SJSA1 (cell line): Measurements from ENCODE around the gene KRT15. TPM values are rescaled to one million over a fixed set of nuclear protein-coding genes. Genes with fewer than 3 reads are reported as not detected.

Source experiments
- DNase-seq, 2 experiments: peaks; one replicate each; pipeline ENCODE4 v3.0.0-alpha.2; 2015 to 2020; ENCODE audit warnings: low spot score in 2 of 2, low read depth in 1 of 2
- H3K27ac ChIP-seq: fragments of 250-450 bp; sonication (Bioruptor Pico); 2 replicates; pipeline ENCODE4 v1.5.1; 2020; ENCODE audit warnings: mild to moderate bottlenecking, moderate library complexity
- H3K27me3 ChIP-seq: fragments of 250-450 bp; sonication (Bioruptor Pico); replicated peaks from 2 replicates; pipeline ENCODE4 v1.5.1; 2020; ENCODE audit warnings: mild to moderate bottlenecking, moderate library complexity
- H3K36me3 ChIP-seq: fragments of 250-450 bp; sonication (Bioruptor Pico); 2 replicates; pipeline ENCODE4 v1.5.1; 2020; ENCODE audit warnings: mild to moderate bottlenecking
- H3K4me1 ChIP-seq: fragments of 250-450 bp; sonication (Bioruptor Pico); replicated peaks from 2 replicates; pipeline ENCODE4 v1.6.1; 2021; ENCODE audit warnings: mild to moderate bottlenecking
- H3K4me3 ChIP-seq: fragments of 250-450 bp; sonication (Bioruptor Pico); 2 replicates; pipeline ENCODE4 v1.5.1; 2020; ENCODE audit warnings: mild to moderate bottlenecking
- H3K9me3 ChIP-seq: fragments of 250-450 bp; sonication (Bioruptor Pico); replicated peaks from 2 replicates; pipeline ENCODE4 v1.5.1; 2020; ENCODE audit warnings: mild to moderate bottlenecking
- total RNA-seq: library from RNA; depleted of rRNA; stranded (reverse); fragments of >200 nt; shearing (Covaris generic); gene quantifications from 2 replicates; pipeline ENCODE4 v1.2.3, GENCODE V29; 2014; rRNA removed

Gene KRT15
- 1.6 and 3.9 TPM in 2 replicates for total RNA-seq

DNA sequence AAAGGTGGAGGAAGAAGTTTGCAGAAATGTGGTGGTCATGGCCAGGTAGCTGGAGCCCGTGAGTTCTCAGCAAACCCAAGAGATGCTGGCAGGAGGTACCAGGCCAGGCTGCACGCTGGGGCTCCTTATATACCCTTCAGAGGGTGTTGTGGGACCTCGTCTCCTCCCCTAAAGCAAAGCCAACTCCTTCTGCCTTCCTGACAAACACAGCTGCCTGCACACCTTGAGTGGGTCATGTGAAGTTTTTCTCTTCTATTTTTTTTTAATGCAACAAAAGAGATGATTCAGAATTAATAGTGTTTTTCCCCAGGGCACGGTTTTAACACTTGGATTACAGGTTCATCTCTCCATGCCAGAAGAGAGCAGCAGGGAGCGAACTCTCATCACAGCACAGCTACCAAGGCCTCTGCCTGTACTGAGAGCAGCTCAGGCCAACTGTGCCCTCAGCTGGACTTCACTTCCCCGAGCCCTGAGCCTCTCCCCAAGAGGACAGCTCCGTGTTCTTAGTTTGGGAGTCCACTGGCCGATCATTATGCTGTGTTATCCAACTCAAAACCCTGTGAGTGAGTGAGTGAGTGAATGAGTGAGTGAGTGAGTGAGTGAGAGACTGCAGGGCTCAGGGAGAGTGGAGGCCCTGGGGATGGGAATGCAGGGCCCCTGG lies at the start of gene KRT15:
Gene KRT15 (minus strand): TSS at position 102 of the 661 bp plus-strand sequence. CDS start 63 bp downstream, at position 39.
- Histone ChIP-seq H3K36me3 (no peaks in the 10 kb centered on the region), H3K9me3 (no peaks in the 10 kb centered on the region), H3K4me3 (no peak within 1 kb of the TSS), H3K27me3 (no peaks in the 10 kb centered on the region), H3K4me1 (peaks cover 41% of the 10 kb centered on the region), H3K27ac (no peak within 1 kb of the TSS)
- no peak for DNase-seq

- no peaks in the 10 kb centered on the region; the same call in 1 of the 2 replicates for H3K9me3 ChIP-seq
- DNase-seq, result no peak
- H3K4me3 ChIP-seq, result no peak overlapping the region
- no peak overlapping the region for H3K27ac ChIP-seq
- H3K36me3 ChIP-seq, result no peaks in the 10 kb centered on the region
- H3K4me1 ChIP-seq, result no peaks in the 10 kb centered on the region
- H3K27me3 ChIP-seq, result peaks cover 16% of the 10 kb centered on the region
These were observed 48.6 kb upstream of the KRT15 start for GRCh38 chr17:41567317-41567716.

DNA sequence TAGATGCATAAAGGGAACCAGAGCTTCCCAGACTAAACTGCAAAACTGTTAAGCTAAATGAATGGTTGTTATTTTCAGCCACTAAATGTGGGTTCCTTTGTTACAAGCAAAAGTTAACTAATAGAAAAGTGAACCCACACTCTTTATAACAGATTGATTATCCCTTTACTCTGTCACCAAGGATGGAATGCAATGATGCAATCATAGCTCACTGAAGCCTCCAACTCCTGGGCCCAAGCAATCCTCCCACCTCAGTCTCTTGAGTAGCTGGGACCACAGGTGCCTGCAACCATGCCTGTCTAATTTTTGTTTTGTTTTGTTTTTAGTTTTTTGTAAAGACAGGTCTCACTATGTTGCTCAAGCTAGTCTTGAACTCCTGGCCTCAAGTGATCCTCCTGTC lies 46.6 kb upstream of the KRT15 start:
- Histone ChIP-seq H3K36me3 (no peaks in the 10 kb centered on the region), H3K4me3 (no peak overlapping the region), H3K27me3 (peaks cover 12% of the 10 kb centered on the region), H3K4me1 (no peaks in the 10 kb centered on the region), H3K9me3 (no peaks in the 10 kb centered on the region; the same call in 1 of the 2 replicates), H3K27ac (no peak overlapping the region)
- no peak for DNase-seq

- Histone ChIP-seq H3K27ac (no peak overlapping the region), H3K4me3 (no peak overlapping the region), H3K9me3 (no peaks in the 10 kb centered on the region), H3K36me3 (no peaks in the 10 kb centered on the region), H3K4me1 (no peaks in the 10 kb centered on the region), H3K27me3 (peaks cover 12% of the 10 kb centered on the region)
- DNase-seq, result no peak
These were observed 45.0 kb upstream of the KRT15 start for GRCh38 chr17:41563607-41564170.

- no peak for DNase-seq
- Histone ChIP-seq H3K27ac (no peak overlapping the region), H3K36me3 (no peaks in the 10 kb centered on the region), H3K4me1 (no peaks in the 10 kb centered on the region), H3K9me3 (no peaks in the 10 kb centered on the region), H3K4me3 (no peak overlapping the region), H3K27me3 (peaks cover 12% of the 10 kb centered on the region)
These were observed 42.9 kb upstream of the KRT15 start for GRCh38 chr17:41561554-41561953.

DNA sequence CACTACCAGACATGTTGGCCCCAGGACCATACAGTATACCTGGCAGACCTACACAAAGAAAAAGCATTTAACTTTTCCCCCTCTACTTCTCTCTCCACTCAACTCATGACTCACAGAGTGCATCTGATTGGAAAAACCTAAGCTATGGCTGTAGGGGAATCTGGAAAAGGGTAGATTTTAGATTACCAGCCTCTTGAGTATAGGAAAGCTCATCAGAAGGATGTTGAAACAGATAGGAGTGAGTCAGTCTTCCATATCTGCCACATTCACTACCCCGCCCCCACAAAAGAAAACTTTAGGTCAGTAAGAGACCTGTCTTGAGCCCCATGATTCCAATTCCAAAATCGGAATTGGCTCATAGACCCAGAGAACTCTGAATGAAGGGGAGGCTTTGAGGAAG lies 40.9 kb upstream of the KRT15 start:
- no peak overlapping the region for H3K27ac ChIP-seq
- H3K4me3 ChIP-seq, result no peak overlapping the region
- peaks cover 8% of the 10 kb centered on the region for H3K27me3 ChIP-seq
- H3K36me3 ChIP-seq, result no peaks in the 10 kb centered on the region
- H3K4me1 ChIP-seq, result no peaks in the 10 kb centered on the region
- no peak for DNase-seq
- H3K9me3 ChIP-seq, result no peaks in the 10 kb centered on the region

DNA sequence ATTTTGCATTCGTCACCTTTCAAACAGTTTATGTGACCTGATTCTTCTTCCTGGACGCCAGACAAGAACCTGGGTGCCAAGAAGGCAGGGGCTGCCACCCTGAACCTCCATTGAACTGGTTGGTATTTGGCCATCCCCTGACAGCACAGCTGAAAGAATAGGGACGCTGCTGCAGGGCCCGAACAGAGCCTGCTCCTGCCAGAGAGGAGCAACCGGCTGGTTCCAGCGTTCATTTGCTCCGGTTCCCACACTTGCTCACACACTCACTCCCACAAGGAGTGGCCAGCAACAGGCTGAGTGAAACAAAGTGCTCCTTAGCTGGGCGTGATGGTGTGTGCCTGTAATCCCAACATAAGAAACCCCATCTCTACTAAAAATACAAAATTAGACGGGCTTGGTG lies 38.2 kb upstream of the KRT15 start:
- H3K36me3 ChIP-seq, result no peaks in the 10 kb centered on the region
- H3K9me3 ChIP-seq, result no peaks in the 10 kb centered on the region
- peaks cover under 1% of the 10 kb centered on the region for H3K4me1 ChIP-seq
- no peak overlapping the region for H3K27ac ChIP-seq
- no peaks in the 10 kb centered on the region for H3K27me3 ChIP-seq
- DNase-seq, result no peak
- no peak overlapping the region for H3K4me3 ChIP-seq

GRCh38 chr17:41556306-41556705 lies 37.6 kb upstream of the KRT15 start:
- H3K27ac ChIP-seq, result no peak overlapping the region
- H3K4me1 ChIP-seq, result peaks cover 7% of the 10 kb centered on the region
- H3K9me3 ChIP-seq, result no peaks in the 10 kb centered on the region
- no peak for DNase-seq
- no peak overlapping the region for H3K4me3 ChIP-seq
- no peaks in the 10 kb centered on the region for H3K36me3 ChIP-seq
- H3K27me3 ChIP-seq, result no peaks in the 10 kb centered on the region

GRCh38 chr17:41555105-41555887 lies 36.6 kb upstream of the KRT15 start:
- no peak overlapping the region for H3K27ac ChIP-seq
- no peaks in the 10 kb centered on the region for H3K36me3 ChIP-seq
- no peak overlapping the region for H3K4me3 ChIP-seq
- H3K27me3 ChIP-seq, result no peaks in the 10 kb centered on the region
- peaks cover 14% of the 10 kb centered on the region for H3K4me1 ChIP-seq
- no peak for DNase-seq
- no peaks in the 10 kb centered on the region for H3K9me3 ChIP-seq

GRCh38 chr17:41553987-41554680 lies 35.4 kb upstream of the KRT15 start:
- DNase-seq, result no peak
- Histone ChIP-seq H3K27ac (no peak overlapping the region), H3K9me3 (no peaks in the 10 kb centered on the region)

DNA sequence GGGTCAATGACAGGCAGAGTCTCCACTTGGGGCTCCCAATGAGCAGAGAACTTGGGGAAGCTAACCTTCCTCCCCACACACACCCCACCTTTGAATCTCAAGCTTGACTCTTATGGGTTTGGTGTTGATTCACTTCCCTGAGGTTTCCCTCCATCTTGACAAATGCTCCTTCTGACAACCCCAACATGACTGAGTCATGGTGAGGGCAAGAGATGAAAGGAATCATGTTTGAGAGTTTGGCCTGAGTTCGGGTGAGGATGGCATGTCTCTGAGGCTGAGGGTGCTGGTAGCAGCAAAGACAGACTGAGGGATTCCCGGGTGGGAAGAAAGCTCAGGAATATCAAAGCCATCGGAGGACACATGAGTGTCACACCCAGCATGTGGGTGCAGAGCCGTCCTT lies 34.5 kb upstream of the KRT15 start:
- no peak for DNase-seq
- Histone ChIP-seq H3K27me3 (no peaks in the 10 kb centered on the region), H3K27ac (no peak overlapping the region), H3K4me1 (peaks cover 35% of the 10 kb centered on the region), H3K9me3 (no peaks in the 10 kb centered on the region), H3K36me3 (no peaks in the 10 kb centered on the region), H3K4me3 (no peak overlapping the region)

More at GRCh38 chr17:41553987-41554680, 35.4 kb upstream of the KRT15 start:
- H3K4me3 ChIP-seq, result no peak overlapping the region
- peaks cover 25% of the 10 kb centered on the region for H3K4me1 ChIP-seq
- no peaks in the 10 kb centered on the region for H3K27me3 ChIP-seq
- H3K36me3 ChIP-seq, result no peaks in the 10 kb centered on the region

- Histone ChIP-seq H3K9me3 (no peaks in the 10 kb centered on the region), H3K27me3 (no peaks in the 10 kb centered on the region), H3K4me3 (no peak overlapping the region), H3K4me1 (peaks cover 42% of the 10 kb centered on the region), H3K36me3 (no peaks in the 10 kb centered on the region), H3K27ac (no peak overlapping the region)
- DNase-seq, result no peak
These were observed 33.8 kb upstream of the KRT15 start for GRCh38 chr17:41552455-41552854.

- DNase-seq, result peak; percentile 76 to 78
- Histone ChIP-seq H3K4me1 (peaks cover 45% of the 10 kb centered on the region), H3K27ac (peak overlapping the region; percentile 63), H3K4me3 (no peak overlapping the region), H3K36me3 (no peaks in the 10 kb centered on the region), H3K27me3 (no peaks in the 10 kb centered on the region), H3K9me3 (no peaks in the 10 kb centered on the region)
These were observed 32.7 kb upstream of the KRT15 start for GRCh38 chr17:41551365-41551764.
